ENCODE measurements around the gene SPIN1.
A peak's percentile ranks its signal among the peaks of the same experiment; 100 is the strongest.

- TF ChIP-seq CTCF (IDR thresholded peaks at IDR 0.05 in 4 of 5, conservative IDR thresholded peaks at IDR 0.05 in 1 of 5) (peak in 4 of 5 experiments; percentile 29 to 57 (median 52)), POLR2A (IDR thresholded peaks at IDR 0.05) (peak in 1 of 2 donors; percentile 31)
Observed at GRCh38 chr9:88388203-88388885, at the start of gene SPIN1.

Data from gastrocnemius medialis (tissue), 4 donors.